ENCODE data around the gene SULT1C3.

DNA sequence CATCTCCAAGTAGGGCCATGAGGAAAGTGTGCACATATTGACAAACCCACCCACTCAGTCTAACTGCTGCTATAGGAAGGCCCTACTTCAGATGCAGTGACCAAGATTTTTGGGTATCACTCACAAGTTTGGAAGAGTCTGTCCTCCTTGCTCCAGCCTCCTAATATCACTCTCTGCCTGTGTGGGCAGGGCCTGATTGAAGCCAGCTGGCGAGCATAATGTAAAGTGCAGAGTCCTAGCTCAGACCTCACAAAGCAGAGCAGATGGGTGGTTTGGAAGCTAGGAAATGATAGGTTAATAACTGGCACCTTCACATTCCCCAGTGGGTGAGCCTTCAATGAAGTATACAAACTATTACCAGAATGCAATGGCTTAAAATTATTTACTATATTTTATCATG lies 11.2 kb upstream of the SULT1C3 start:
- TF ChIP-seq, protein P1, sequence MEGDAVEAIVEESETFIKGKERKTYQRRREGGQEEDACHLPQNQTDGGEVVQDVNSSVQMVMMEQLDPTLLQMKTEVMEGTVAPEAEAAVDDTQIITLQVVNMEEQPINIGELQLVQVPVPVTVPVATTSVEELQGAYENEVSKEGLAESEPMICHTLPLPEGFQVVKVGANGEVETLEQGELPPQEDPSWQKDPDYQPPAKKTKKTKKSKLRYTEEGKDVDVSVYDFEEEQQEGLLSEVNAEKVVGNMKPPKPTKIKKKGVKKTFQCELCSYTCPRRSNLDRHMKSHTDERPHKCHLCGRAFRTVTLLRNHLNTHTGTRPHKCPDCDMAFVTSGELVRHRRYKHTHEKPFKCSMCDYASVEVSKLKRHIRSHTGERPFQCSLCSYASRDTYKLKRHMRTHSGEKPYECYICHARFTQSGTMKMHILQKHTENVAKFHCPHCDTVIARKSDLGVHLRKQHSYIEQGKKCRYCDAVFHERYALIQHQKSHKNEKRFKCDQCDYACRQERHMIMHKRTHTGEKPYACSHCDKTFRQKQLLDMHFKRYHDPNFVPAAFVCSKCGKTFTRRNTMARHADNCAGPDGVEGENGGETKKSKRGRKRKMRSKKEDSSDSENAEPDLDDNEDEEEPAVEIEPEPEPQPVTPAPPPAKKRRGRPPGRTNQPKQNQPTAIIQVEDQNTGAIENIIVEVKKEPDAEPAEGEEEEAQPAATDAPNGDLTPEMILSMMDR (IDR thresholded peaks at IDR 0.05) = no peak
- TF ChIP-seq EZH2 (IDR thresholded peaks at IDR 0.05; ENCODE audit: borderline replicate concordance, insufficient read depth, low read depth, low read length, poor library complexity, severe bottlenecking) = no peak
